Measurements from ENCODE around the gene MYBBP1A.

The MYBBP1A gene

DNA sequence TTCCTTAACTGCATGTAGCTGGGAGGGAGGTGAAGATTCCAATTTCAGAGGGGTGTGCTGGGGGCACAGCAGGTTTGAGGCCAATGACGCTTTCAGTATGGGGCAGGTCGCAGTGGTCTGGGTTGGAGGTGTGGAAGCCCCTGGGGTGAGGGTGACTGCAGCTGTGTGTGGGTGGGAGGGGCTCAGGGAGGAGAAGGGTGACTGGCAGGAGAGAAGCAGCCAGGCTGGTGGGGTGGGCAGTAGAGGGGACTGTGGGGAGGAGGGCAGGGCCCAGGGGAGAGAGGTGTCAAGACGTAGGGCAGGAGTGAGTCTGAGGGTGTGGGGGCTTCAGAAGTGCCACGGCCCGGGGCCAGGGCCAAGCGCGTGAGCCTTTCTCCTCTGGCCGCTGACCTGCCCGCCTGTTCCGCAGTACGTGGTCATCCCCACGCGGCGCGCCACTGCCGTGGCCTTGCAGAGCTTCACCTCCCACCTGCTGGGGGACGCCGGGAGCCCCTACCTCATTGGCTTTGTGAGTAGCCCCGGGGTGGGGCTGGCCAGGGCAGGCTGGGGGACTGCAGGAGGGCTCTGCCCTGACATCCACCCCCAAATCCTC is 19.4 kb downstream of the MYBBP1A start:
- no peak for DNase-seq

DNA sequence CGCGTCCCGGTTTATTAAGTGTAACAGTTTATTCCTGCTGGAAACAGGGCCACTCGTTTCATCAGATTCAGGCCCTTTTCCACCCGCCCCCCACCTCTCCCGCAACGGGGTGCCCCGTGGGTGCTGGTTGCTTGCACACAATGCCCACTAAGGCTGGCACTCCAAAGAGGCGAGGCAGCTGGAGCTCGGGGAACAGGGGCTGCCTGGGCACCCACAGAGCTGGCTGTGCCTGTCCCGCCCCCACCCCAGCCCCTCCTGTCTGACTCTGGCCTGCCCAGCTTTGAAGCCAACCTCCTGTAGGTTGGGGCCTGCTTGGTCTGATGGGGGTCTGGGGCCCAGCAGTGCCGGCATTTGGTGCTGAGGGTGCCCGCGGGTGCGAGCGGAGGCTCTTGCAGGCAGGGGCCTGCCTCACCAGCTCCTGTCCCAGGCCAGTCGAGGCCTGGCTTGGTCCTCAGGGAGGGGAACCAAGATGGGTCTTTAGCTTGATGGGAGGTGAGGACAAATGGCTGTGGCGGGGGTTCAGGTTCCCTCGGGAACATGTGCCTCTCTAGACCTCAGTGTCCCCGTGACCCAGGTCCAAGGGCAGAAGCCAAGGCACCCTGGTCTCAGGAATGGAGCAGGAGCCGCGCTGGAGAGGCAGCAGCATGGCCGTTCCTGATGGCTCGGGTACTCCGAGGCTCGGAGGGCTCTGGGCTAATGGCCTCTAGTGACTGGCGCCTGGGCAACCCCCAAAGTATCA is 20.1 kb downstream of the MYBBP1A start:
- DNase-seq: no peak

DNA sequence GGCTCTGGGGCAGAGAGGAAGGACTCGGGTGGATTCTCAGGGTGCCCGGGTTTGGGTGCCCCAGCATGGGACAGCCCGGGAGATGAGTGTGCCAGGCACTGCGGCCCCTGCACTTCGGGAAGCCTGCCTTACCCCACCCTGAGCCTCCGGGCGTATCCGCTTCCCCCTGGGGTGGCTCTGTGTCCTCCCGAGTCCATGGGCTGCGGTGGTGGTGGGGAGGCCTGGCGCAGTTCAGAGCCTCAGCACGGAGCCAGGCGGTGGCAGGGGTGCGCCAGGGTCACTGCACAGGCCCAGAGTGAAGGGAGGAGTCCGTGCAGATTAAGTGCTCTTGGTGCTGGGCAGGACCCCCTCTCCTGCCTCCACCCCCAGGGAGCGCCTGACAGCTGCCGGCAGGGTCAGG is 20.7 kb downstream of the MYBBP1A start:
- no peak for DNase-seq

DNA sequence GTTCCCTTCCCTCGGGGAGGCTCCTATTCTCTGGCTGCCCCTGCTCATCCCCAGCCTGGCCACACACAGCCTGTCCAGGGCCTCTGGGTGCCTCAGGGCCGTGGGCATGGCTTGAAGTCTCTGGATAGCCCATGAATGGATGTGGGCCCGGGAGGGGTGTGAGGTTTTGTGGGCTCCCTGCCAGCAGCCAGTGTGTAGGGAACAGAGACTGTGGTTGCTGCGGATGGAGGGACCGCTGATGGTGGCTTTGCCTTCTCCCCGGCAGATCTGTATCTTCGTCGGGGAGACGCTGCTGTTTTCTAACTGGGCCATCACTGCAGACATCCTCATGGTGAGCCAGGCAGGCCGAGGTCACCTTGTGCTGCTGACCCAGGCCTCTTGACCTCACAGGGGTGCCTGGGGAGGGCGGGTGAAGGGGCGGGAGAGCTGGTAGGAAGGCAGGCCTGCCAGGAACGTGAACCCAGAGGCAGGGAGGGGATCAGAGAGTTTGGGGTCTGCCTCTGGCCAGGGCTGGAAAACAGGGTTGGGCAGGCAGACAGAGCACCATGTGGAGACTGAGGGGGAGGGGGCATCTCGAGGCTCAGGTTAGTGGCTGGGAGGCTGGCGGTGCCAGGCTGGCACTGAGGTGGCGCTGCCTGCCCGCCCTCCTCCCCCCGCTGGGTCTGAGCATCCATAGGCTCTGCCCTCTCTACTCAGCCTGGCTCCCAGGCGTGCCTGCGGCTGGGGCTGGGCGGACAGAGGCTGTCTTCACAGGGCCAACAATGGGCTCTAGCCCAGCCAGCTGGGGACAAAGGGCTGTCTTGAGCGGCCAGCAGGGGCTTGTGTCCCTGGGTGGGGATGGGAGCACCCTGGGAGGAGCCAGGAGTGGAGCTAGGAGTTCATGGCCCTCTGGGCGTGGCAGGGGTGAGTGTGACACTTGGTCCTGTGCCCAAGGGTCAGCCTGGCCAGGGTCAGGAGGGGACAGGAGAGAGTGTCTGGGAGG is 21.4 kb downstream of the MYBBP1A start:
- no peak for DNase-seq

DNA sequence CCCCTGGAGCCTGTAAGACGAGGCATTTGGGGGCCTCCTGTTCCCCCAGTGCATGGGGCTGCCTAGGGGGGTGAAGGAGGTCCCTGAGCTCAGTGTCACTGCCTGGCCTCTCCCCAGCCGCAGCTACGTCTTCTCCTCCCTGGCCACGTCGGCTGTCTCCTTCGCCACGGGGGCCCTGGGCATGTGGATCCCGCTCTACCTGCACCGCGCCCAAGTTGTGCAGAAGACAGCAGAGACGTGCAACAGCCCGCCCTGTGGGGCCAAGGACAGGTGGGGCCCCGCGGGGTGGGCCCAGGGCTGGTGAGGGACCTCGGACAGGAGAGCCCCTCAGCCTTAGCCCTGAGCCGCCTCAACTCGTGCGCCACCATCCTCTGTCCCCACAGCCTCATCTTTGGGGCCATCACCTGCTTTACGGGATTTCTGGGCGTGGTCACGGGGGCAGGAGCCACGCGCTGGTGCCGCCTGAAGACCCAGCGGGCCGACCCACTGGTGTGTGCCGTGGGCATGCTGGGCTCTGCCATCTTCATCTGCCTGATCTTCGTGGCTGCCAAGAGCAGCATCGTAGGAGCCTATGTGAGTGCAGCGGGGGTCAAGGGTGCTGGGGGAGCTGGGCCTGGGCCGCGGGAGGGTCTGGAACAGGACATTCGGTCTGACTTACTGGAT is 22.2 kb downstream of the MYBBP1A start:
- no peak for DNase-seq

DNA sequence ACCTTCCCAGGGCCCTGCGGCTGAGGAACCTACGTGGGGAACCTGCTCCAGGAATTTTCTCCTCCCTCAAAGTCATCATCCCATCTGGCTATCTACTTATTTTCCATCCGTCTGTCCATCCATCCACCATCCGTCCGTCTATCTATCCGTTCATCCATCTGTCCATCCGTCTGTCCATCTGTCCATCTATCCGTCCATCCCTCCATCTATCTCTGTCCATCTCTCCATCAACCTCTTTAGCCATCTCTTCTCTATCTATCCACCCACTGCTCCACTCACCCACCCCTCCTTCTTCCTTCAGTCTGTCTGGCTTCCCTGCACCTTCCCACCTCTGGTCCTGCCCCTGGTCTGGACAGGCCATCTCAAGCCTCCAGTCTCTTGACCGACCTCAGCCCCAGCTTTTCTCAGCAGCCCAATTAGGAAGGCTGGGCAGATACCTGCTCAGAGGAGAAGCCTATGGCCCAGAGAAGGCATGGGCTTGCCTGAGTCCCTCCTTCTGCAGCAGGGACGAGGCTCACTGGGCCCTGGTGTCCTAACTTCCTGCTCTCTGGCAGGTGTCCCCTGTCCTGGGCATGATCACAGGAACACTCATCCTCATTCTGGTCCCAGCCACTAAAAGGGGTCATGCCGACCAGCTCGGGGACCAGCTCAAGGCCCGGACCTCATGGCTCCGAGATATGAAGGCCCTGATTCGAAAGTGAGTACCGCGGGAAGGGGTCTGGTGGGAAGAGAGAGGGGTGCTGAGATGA is 23.0 kb downstream of the MYBBP1A start:
- DNase-seq: no peak

DNA sequence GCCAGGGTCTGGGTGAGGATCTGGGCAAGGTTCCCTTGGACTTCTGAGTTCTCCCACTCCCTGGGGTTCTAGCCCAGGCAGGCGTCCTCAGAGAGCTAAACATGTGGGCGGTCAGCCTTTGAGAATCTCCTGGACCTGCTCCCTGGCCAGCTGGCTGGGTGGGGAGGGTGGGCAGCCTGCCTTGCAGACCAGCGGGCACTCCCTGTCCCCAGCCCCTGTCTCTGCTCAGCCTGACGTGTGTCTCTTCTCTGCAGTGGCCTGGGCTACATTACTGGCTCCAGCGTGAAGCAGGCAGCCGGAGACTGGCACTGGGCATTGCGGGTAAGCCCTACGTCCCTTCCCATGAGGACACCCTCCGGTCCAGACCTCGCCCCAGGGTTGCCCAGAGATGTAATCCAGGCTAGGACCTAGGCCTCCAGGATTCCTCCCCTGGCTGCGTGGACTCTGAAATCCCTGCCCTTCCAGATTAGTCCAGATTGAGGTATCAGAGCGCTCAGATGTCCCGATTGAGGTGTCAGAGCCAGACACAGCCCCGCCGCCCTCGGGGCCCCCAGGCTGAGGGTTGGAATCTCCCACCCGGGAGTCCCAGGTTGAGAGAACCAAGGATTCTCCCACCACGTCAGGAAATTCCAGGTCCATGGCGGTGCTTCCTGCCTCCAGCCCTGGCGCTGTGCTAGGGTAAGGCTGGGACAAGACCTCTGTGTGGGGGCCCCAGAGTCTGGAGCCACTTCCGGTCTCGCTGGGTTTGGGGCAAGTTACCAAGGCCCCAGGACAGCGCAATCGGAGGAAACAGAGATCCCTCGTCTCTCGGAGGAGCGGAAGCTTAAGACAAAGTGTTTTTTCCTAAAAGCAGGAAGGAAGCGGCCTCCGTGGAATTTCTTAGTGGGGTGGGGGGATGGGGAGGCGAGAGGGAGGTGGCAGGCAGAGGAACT is 24.1 kb downstream of the MYBBP1A start:
- no peak for DNase-seq

DNA sequence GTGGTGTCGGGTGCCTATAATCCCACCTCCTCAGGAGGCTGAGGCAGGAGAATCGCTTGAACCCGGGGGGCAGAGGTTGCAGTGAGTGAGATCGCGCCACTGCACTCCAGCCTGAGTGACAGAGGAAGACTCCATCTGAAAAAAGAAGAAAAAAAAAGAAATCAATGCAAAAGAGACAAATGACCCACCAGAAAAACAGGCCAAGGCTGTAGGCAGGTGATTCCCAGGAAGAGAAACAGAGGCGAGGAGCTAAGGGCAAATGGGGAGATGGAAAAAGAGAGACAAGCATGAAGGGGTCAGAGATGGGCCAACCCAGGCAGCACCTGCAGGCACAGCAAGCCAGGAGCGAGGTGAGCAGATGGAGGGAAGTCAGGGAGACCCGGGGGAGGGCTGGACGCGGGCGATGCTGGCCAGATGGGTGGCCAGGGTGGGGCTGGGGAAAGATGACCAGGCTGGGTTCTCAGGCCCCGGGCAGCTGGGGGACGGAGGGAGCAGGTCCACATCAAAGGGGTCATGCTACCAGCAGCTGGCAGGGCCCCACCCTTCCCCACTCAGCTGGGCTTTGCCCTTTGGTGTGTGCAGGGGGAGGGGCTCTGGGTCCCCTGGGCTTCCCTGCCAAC is 25.5 kb downstream of the MYBBP1A start:
- no peak for DNase-seq

DNA sequence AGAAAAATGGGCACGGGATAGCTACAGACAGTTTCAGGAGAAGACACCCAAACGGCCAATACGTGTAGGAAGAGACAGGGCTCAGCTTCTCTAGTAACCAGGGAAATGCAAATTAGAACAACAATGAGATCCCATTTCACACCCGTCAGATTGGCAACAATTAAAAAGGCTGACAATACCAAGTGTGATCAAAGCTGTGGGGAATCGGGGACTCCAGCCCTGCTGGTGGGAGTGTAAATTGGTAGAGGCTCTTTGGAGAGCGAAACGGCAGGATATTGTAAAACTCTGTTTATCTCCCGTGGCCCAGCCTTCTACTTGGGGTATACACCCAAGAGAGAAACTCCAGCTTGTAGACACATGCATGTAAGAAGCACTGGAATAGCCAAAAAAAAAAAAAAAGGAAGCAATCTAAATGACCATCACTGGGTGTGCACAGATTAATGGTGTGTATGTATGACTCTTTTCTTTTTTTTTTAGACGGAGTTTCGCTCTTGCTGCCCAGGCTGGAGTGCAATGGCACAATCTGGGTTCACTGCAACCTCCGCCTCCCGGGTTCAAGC is 27.5 kb downstream of the MYBBP1A start:
- DNase-seq: no peak

DNA sequence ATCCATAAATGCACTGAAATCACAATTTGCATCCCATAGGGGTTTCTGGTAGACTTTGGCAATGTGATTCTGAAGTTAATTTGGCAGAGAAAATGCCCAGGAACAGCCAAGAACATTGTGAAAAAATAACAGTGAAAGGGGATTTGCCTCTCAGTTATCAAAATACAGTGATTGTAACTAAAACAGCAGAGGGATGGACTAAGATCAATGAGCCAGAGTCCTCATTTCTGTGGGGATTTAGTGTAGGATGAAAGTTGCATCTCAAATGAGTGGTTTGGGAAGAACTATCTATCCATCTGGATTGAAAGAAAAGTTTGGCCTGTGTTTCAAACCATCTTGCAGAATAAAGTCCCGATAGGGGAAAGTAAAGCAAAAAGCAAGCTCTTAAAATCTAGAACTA is 28.1 kb downstream of the MYBBP1A start:
- DNase-seq: no peak

DNA sequence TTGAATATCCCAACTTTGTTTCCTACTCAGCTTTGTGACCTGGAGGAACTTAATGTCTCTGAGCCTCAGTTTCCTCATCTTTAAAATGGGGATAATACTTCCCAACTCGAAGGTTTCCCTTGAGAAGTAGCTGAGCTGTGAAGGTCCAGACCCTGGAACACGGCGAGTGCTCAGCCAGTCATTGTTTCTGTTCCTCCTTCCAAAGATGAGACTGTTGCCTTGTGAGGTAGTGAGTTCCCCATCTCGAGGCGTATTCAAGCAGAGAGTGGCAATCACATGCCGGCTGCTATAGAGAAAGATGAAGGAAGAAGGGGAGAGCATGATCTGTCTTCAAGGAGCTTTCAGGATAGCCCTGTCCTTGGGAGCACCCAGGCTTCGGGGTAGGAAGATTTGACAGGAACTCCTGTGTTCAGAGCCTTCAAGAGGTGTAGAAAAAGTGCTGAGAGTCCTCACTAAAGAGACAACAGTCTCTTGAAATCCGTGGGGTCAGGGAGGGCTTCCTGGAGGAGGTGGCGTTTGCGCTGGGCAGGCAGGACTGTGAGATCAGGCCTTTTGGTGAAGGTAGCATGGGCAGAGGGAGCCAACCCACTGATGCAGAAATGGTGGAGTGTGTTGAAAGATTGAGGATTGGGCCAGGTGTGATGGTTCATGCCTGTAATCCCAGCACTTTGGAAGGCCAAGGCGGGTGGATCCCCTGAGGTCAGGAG is 29.3 kb downstream of the MYBBP1A start:
- no peak for DNase-seq

DNA sequence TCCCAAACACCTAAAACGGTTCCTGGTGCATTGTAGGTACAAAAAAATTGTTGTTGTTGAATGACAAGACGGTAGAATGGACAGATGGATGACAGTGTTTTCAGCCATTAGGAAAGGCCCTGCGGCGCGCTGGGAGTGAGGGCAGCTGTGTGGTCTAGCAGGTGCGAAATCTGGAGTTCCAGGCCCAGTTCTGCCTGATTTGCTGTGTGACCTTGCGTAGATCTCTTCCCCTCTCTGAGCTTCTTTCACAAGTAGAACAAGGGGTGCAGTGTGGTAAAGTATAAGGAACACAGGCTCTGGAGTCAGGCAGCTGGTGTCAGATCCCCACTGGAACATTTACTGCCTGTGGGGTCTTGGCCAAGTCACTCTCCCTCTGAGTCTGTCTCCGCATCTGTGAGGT is 31.2 kb downstream of the MYBBP1A start:
- DNase-seq: no peak

DNA sequence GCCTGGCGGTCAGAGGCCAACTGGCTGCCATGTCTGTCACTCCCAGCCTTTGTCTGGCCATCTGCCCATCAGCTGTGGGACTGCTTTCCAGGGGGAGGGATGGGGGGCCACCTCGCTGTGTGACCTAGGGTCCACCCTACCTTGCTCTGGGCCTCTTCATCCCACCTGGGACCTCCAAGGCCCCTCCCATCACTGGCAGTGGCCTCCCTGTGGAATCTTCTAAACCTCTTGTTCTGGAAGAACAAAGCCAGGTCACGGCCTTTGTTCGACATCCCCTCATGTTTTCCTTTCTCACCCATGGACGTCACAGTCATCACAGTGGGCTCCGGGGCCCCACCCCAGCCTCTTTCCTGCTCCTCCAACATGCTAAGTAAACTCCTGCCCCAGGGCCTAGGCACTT is 32.5 kb downstream of the MYBBP1A start:
- no peak for DNase-seq

DNA sequence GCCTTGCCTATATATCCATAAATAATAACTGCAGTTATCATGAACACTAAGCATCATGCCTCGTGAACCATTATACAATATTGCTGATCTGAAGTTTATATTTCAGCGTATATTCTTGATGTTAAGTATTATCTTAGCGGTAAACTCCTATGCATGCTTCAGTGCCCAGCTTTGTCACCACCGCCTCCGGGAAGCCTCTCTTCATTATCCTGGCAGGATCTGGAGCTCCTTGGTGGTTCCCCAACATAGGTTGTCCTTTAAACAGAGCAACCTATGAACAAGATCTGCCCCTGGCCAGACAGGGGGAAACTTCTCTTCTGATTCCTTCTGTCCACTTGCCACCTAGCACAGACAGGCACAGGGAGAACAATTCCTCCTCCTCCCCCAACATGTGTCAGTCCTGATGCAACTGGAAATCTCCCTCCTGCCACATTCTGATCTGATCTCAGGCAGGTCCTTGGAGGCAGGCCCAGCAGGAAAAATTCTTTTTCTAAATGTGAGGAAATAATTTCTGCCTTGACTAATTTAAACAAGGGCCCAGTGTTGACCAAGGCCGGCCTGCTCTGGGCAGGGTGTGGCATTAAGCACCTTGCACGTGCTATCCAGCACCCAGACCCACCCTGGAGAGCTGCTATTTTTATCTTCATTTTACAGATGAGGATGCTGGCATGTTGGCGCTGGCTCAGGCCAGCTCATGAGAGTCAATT is 34.1 kb downstream of the MYBBP1A start:
- DNase-seq: no peak

DNA sequence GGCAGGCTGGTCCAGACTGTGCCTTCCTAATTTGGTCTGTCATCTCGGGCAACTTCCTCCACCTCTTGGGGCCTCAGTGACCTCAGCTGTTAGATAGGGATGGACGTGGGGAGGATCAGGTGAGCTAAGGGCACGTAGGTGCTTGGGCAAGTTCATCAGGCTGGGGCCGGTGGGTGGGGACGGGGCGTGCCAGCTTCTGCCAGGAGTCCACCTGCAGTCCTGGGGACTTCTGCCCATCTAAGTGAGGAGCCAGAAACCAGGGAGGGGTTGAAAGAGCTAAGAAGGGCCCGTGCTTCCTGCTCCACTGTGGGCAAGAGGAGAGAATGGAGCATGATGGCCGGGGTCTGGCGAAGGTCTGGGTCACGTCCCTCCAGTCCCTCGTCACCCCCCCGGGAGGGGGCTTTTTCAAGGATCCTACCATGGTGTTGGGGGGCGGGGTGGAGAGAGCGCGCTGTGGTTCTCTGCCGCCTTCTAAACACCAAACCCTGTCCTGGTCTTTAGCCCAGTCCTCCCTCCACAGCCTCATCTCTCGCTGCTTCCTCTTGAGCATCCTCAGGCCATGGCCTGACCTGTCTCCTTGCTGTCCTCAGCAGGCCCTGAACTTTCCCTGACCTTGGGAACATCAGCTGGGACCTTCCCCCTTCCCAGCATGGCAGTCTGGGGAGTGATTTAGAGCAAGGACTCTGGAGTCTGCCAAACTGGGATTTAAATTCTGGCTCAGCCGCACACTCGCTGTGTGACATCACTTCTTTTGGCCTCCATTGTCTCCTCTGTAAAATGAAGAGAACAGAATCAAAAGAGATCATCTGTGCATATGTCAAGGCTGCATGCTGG is 34.9 kb downstream of the MYBBP1A start:
- no peak for DNase-seq

DNA sequence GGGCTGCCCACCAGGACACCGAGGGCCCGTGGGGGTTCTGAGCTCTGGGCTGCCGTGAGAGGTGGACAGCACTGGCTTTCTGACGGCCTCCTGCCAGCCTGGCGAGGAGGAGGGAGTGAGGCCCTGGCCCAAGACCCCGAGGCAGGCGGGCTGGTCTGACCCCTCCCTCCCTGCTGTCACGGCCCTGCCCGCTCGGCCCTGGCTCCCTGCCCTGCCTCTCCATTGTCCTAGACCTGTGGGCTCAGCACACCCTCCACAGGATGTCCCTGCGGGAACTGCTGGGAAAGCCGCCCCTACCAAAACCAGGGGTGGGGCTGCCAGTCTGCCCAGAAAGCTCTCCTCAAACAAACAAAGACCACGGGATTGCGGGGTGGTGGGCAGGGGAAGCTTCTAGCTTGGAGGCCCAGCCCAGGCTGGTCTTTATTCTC is 35.8 kb downstream of the MYBBP1A start:
- peak; percentile 8 for DNase-seq

DNA sequence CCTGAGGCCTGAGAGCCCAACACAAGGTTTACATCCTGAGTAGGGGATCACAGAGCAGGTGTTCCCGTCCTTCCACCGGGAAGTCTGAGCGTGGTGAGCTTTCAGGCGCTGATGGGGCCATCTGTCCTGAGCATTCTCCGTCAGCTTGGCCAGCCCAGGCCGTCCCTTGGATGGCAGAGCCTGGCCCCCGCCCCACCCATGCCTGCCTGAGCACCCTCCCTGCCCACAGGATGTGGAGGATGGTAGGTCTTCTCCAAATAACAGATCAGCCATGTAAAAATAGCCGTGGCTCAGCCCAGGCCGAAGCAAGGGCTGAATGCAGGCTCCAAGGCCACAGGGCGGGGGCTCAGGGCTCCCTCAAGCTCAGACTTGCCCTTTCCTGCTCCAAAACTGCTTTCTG is 36.3 kb downstream of the MYBBP1A start:
- no peak for DNase-seq

DNA sequence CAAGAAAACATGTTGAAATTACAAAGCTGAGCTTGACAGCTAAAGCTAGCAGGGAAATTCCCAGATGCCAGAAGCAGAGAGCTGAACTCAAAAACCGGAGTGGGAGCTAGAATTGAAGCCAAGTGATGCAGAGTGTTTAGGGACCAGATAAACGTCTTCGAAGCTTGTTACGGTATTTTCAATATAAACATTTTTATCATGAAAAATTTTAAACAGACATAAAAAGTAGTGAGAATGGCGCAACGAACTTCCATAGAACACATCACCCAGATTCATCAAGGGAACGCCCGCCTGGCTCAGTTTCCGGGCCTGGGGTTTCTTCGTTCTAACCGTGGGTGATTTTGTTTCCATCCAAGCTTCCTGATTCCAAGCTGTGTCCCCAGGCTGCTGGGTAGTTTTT is 38.4 kb downstream of the MYBBP1A start:
- DNase-seq: no peak
